NCI-H69 (cell line): ENCODE measurements around the gene RPRML.
"Not testable (repeated sequence)": the region's sequence is repeated elsewhere in the genome, so short reads cannot be mapped to it uniquely, and the experiment has no call there.

Experiments
- DNase-seq: peaks from one replicate; lab custom pipeline; 2025; lab: John Stamatoyannopoulos, UW

Gene RPRML

DNA sequence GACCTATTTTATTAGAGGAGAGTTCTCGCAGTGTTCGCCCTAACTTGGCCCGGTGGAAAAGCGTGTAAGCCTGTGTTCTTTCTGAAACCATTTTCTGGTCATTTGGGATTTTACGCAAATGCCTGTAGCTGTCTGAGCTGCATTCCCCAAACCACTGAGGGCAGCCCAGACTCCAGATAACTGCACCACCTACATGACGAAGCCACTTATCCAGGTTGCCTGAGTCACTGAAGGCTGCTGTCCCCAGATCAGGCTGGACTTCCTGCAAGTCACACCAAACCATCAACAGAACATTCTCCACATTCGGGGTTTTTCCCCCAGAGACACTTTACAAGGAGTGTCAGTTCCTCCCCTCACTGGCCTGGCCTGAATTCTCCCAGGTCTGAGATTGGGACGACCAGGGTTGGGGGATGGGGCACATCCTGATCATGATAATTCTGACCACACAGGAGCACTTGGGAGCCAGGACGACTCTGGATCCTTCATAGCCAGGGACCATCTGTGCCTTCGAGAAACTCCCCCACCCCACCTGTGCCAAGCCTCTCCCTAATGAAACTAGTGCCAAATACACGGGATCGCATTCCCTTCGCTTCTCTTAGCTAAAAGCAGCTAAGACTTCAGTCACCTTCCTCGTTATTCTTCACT is 2.3 kb downstream of the RPRML start:
- peak; percentile 45 for DNase-seq

DNA sequence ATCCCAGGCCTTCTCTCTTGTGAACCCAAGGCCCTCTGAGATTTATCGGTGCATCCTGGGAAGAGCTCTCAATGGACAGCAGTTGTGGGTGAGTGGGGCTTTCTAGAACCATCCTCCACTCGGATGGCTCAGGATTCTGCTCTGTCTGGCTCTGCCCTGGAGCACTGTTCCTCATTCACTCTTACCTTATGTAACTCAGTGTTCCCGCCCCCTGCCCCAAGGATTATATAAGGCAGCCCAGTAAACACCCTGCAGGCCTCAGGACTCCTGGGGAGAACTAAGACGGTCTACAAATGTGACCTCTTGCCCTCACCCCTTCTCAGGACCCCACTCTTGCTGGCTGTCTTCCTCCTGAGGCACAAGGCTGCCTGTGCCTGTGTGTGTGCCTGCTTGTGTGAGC is 3.8 kb downstream of the RPRML start:
- no peak for DNase-seq

DNA sequence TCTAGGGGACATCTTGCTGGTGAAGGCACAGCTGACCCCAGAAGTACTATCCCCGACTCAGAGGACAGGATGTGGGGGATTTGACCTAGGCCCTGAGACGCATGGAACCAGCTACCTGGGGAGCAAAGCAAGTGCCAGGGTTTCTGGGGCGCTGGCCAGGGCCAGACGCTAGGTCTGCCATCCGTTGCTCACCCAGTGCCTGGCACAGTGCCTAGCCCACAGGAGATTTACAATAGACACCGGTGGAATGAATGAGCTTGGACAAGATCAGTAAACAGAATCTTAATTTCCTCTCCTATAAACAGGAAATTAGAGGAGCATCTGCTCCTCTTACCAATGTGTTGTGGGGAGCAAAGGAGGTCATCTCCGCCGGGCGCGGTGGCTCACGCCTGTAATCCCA is 5.0 kb downstream of the RPRML start:
- DNase-seq: peak; percentile 81

DNA sequence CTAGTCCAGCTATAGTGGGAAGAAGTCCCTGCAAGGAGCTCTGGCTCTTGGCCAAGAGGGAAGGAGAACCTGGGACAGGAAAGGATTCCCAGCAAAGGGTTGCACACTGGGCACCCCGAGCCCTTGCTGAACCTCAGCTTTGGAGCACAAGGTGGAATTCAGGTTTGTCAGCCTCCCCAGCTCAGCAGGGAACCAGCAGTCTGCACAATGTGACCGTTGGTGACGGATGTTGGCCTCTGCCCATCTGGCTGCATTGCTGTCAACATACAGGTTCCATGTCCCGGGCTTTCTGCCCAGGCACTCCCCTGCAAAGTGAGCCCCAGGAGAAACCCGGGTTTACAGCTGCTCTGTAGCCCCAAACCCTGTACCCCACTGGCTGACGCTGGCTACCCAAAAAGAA is 6.7 kb downstream of the RPRML start:
- peak; percentile 70 for DNase-seq

DNA sequence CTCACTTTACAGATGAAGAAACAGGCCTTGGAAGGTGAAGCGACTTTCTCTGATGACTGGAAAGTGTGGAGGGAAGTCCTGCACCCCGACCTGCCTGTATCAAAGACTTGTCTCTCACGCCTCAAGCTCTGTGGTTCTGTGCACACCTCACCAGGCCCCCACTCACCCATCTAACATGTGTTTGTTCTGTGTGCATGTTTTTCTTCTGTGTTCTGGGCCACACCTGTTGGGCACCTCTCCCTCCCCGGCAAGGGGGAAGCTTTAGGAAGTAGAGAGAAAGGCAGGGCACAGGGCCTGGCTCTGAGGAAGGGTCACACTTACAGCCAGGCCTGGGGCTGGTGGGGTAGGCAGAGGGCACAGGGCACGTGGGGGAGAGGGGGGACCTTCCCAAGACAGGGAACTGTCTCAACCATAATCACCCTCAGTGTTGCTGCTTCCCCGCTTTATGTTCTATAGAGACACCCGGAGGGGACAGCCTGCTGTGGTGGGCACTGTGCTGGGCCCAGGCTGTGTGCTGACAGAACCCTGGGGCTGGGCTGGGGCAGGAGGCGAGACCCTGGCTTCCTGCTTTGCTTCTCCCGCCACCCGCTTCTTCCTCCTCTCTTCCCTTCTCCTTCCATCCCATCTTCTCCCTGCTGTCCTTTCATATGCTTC is 7.3 kb downstream of the RPRML start:
- no peak for DNase-seq

DNA sequence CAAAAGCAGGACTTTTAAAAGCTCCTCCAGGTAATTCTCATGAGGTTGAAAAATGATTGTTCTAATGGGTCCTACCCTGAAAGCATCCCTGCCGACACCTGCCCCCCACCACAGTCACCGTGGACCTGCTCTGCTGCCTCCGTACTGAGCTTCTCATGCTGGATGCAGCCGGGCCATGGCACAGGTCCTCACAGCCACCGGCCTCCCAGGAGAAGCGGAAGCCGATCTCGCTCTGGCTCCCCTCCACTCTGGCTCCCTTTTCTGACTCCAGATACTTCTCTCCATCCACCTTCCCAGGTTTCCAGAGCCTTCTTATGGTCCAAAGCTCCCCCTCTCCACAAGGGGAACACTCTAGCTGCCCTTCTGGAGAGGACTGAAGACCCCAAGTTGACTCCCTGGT is 10.2 kb downstream of the RPRML start:
- DNase-seq: no peak

DNA sequence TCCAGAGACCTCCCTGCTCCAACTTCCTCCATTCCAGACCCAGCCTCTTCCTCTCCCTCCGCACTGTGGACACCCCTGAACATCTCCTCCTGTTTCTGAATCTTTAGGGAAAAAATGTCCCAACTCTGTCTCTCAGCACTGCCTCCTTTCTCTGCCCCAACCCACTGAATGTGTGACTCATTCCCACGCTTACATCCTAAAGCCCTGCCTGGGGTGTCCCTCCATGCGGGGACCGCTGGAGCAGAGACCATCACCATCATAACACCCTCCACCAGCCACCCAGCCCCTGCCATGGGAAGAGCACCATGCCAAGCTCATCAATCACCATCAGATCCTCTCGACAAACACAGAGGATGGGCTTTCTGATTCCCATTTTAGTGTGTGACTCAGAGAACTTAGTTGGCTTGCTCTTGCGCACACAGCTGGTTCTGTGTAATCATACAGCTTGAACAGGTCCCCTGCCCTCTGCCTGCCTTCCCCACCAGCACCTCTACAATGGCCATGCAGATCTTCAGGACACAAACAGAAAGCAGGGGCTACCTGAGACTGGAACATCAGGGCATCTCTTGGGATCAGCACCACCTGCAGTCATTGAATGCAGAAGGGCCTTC is 10.7 kb downstream of the RPRML start:
- DNase-seq: no peak

DNA sequence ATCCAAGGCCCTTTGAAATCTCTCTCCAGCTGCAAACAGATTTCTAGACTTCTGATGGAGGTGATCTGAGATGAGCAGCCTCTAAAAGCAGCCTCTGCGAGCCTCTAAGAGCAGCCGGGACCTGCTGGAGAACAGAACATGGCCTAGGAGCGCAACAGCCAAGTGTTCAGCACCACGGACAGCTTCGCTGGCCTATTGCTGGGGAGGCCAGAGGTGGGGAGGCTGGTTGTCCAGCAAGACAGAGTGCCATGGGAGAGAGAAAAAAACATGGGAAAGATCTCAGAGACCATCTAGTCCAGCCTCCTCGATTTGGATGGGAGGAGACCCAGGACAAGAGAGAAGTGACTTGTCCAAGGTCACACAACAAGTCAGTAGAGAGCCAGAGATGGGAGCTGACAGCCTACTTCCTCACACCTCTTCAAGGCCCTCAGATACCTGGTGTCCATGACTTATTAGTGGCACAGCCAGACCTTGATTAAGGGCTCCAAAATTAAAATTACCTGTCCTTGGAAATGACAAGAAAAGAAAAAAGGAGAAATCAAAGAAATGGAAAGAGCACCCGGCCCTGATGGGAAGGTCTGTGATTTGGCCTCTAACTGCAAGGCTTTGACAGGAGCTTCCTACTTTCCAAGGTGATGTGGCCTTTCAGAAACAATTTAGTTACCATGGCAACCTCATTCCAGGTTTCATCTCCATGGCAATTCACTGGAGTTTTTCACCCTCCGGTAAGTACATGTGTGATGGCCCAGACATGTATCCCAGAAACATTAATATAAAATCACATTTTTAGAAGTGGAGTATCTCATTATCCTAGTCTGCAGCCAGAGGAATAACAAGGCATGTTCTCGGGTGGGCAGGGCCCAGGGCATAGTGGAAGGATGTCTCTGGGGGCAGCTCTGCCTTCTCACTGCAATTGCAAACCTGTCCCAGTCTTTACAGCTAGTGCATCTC is 14.5 kb downstream of the RPRML start:
- no peak for DNase-seq

DNA sequence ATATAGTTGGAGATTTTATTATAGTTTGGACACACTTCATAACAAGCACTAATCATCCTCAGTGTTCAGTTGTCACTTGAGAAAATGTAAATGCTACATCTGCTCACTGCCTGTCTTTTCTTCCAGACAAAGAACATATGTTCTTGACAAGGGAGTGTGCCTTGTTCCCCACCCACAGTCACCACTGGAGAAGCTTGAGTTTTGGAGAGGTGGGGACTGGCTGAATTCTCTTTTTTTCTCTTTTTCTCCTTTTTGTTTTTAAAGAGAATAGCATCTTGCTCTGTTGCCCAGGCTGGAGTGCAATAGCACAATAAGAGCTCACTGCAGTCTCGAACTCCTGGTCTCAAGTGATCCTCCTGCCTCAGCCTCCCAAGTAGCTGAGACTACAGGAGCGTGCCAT is 15.5 kb downstream of the RPRML start:
- no peak for DNase-seq

DNA sequence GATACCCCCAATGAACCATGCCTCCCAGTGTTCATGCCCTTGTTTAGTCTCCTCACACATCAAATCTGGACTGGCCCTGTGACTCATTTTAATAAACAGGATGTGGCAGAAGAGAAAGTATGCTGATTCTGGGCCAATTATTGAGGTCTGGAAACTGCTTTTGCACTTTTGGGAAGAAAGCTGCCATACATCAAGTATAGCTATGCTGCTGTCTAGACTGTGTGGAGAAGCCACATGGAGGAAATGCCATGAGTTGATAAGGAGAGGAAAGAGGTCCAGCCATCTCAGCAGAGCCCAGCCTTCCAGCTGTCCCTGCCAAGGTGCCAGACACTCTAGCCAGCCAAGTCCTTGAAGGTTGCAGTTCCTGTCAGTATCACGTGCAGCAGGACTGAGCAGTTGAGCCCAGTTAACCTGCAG is 16.7 kb downstream of the RPRML start:
- no peak for DNase-seq

DNA sequence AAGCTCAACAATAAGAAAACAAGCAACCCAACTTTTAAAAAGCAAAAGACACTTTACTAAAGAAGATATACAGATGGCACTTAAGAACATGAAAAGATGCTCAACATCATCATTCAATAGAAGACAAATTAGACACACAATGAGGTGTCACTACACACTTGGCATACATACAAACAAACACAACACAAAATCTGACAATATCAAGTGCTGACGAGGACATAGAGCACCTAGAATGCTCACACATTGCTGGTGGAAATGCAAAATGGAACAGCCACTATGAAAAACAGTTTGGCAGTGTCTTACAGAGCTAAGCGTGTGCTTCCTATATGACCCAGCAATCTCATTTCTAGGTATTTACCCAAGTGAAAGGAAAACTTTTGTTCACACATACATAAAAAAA is 18.9 kb downstream of the RPRML start:
- no peak for DNase-seq

DNA sequence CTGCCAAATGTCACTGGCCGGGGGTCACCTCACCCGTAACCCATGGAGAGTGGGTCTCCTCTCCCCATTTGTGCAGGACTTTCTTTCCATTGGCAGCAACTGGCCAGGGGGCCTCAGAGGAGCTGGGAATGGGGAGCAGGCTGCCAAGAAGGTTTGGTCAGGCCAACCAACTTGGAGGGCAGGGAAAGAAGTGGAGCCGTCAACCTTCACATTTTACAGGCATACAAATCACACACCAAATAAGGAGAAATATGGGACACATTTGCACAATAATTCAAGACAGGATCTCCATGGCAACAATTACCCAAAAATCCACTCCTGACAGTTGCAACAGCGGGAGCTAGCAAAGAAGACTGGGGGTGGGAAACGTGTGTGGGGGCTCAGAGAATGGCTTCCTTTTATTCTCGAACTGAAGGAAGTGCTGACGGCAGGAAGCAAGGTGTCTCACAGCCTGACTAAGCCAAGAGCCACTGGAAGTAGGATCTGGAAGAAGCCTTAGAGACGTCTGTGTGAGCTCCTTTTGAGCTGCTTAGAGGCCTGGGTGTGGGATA is 20.9 kb downstream of the RPRML start:
- no peak for DNase-seq

DNA sequence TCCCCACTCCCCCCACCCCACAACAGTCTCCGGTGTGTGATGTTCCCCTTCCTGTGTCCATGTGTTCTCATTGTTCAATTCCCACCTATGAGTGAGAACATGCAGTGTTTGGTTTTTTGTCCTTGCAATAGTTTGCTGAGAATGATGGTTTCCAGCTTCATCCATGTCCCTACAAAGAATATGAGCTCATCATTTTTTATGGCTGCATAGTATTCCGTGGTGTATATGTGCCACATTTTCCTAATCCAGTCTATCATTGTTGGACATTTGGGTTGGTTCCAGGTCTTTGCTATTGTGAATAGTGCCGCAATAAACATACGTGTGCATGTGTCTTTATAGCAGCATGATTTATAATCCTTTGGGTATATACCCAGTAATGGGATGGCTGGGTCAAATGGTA is 25.9 kb downstream of the RPRML start:
- not testable (repeated sequence) for DNase-seq

DNA sequence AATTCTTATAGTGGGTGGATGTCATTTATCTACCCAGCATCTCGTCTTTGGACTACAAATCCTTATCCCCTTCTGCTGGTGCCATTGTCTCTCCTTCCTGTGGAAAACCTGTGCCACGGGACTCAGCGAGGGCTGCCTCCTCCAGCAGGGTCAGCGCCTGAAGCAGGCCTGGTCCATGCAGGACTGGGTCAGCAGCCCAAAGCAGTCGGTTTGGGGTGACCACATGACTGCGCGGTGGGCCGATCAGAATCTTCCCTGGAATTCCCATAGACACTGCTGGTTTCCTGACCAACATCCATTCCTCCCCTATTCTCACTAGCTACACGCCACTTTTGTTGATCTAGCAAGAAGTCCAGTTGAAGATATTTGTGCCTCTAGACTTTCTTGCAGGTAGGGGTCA is 26.9 kb downstream of the RPRML start:
- no peak for DNase-seq

DNA sequence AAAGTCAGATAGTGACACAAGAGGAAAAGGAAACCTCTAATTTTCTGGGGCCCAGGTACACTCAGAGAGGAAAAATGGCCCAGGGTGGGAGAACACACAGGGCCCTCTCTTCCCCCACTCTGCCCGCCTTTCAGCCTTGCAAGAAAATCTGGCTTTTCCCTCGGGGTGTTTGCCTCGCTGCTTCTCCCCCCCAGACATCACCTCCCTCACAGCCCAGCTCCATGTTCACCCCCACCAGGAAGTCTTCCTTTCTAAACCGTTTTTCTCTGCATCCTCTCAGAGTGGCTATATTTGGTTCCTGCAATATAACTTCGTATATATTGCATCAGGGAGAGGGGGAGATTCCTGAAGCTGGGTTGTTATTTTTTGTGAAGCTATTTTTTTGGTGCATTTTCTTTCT is 27.3 kb downstream of the RPRML start:
- no peak for DNase-seq

DNA sequence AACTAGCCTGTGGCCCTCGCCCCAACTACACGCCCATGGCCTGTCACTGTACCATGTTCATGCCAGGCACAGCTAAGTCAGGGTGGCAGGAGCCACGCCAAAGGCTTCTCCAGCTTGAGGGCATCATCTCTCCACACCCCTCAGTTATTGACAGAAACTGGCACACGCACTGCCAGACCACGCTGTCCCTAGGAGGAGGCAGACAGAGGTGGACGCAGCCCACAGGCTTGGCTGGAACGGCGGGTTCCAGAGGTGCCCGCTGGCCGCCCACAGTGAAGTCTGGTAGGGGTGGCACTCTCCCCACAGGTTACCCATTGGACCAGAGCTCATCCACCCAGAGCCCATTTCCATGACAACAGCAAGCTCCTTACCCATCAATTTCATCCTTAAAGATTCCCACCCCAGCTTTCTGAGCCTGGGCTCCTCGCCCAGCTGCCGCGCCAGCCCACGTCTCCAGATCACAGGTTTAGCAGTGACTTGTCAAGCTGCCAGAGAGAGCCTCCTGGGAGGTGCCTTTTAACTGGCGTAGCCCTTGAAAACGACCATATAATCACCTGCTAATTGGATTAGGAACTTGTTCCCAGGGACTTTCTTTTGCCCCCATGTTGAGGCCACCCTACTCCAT is 27.9 kb downstream of the RPRML start:
- peak; percentile 93 for DNase-seq

DNA sequence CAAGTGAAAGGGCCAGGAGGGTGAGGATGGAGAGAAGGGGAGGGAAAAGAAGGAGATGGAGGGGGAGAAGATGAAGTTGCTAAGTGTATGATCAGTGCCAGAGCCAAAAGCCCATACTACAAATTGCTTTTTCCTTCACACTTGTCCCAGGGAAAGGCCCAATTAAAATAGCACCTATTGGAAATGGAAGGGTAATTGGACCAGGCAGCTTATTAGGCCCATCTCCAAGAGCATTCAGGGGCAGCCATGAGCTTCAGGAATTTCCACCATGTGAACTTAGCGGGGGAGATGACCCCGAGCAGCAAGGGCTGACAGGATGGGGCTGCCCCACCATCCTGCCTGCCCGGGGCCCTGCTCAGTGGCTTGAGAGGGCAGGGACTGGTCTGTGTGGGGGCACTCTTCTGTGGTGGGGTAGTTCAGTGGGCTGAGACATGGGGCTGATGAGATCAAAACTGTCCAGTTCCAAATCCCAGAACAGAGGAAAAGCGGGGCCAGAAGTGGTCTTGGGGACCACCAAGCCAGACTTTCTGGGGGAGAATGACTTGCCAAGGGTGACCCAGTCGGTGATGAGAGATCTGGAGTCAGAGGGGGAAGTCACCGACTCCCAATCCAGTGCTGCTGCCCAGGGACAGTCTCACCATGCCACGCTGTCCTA is 28.6 kb downstream of the RPRML start:
- DNase-seq: no peak

DNA sequence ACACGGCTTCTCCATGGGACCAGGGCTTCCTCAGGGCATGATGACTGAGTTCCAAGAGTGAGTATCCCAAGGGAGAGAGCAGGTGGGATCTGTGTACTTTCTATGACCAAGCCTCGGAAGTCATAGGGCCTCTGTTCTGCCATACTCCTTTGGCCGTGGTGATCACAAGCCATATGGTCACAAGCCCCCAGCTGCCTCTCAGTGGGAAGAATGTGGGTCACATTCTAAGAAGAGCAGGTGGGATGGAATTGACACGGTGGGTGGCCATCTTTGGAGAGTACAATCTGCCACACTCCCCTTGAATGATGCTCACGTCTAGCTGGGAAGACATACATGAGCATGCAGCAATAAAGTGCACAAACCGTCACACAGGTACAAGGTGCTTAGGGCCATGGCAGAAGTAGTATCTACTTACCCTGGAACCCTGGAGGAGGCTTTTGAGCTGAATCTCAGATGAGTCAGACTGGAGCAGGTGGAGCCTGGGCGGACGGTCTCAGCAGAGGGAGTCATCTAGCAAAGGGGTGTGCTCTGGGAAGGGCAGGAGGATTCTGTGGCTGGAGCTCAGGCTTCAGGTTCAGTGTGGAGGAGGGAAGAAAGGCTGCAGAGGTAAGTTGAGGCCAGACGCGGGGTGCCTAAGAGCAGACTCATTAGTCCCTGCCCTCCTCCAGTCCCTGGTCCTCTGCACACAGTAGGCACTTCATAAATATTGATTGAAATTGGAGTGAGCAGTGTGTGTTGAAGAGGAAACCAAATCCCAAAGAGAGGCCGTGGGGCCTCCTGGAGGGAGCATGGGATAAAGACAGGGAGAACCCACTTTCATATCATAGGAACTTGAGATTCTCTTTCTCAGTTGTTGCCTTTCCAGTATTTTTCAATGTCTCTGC is 29.5 kb downstream of the RPRML start:
- peak; percentile 90 for DNase-seq

DNA sequence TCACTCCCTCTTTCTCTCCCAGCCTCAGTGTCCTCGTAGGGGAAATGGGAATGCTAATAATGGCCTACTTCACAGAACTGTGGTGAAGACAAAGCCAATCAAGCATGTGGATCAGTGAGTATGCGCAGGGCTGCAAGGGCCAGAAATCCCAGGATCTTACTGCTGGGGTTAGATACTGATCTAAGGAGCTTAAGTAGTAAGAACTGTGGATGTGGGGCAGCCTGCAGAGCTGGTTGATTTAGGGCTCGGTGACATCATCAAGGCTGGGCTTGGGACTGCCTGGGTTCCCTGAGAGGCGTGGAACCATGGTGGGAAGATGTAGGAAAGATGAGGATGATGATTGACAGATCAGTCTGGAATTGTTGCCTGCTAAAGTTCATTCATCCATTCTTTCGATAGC is 30.5 kb downstream of the RPRML start:
- no peak for DNase-seq

DNA sequence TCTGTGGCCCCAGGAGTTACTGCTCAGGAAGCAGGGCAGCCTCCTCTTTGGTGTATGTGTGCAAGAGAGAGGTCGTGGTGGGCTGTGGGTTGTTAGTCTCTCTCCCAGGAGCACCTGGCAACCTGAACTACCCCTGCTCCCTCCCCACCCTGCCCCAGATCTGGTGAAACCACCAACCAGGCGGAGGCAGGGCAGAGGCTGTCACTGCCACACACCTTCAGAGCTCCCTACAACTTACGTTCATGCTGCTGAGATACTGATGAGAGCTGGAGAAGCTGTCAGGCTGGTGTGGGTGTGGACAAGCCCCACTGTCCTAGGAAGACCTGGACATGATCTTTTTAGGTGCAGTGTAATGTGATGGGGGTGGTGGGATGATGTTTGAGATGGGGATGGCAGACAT is 31.8 kb downstream of the RPRML start:
- DNase-seq: no peak
